ENCODE measurements around the gene PLOD2. TPM values are rescaled to one million over a fixed set of nuclear protein-coding genes. Genes with fewer than 3 reads are reported as not detected.
A peak's percentile ranks its signal among the peaks of the same experiment; 100 is the strongest.

PLOD2 gene
- total RNA-seq (ENCODE audit: low replicate concordance) = 46.1 and 114 TPM in 2 replicates

DNA sequence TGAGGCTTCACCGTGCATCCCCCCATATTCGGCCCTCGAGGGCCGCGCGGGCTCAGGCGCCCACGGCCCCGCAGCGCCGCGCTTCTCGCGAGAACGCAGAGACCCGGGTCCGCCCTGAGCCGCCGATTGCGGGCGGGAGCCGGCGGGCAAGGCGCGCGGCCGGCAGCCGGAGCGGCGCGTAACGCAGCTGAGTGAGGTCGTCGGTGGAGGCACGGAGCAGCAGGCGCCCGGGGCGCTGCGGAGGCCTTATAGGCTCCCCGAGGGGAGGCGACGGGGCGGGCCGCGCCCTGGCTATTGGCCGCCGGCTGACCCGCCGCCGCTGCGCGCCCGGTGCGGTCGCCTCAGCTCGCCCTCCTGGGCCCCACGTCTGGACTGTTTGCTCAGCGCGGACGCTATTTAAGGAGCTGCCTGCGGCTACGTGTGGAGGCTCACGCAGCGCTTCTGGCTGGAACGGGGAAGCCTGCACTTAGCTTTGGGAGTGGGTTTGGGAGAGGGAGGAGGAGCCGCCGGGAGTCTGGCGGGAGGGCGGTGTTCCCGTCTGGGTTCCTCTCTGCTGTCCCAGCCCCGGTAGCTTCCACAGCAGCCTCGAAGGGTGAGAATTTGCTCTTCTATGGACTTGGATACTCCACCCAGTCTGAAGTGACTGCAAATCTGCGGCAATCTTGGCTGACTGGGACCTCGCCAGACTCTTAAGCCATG is at the start of gene PLOD2:
Gene PLOD2, minus strand, starts transcription at position 221 of the 699 bp plus-strand sequence. Its CDS starts 195 bp downstream, at position 26.
- H3K4me3 ChIP-seq (ENCODE audit: low read depth, low read length) = peak within 1 kb of the TSS; percentile 96
- peak; percentile 89 for DNase-seq (ENCODE audit: low read depth)
- TF ChIP-seq, protein P1, sequence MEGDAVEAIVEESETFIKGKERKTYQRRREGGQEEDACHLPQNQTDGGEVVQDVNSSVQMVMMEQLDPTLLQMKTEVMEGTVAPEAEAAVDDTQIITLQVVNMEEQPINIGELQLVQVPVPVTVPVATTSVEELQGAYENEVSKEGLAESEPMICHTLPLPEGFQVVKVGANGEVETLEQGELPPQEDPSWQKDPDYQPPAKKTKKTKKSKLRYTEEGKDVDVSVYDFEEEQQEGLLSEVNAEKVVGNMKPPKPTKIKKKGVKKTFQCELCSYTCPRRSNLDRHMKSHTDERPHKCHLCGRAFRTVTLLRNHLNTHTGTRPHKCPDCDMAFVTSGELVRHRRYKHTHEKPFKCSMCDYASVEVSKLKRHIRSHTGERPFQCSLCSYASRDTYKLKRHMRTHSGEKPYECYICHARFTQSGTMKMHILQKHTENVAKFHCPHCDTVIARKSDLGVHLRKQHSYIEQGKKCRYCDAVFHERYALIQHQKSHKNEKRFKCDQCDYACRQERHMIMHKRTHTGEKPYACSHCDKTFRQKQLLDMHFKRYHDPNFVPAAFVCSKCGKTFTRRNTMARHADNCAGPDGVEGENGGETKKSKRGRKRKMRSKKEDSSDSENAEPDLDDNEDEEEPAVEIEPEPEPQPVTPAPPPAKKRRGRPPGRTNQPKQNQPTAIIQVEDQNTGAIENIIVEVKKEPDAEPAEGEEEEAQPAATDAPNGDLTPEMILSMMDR (IDR thresholded peaks at IDR 0.05; ENCODE audit: insufficient read depth, low read length) = no peak

GRCh38 chr3:146209371-146209770 is 48.4 kb upstream of the PLOD2 start:
- TF ChIP-seq, protein P1 (IDR thresholded peaks at IDR 0.05; ENCODE audit: insufficient read depth, low read length) = no peak
- DNase-seq (ENCODE audit: low read depth) = peak; percentile 70
- no peak overlapping the region for H3K4me3 ChIP-seq (ENCODE audit: low read depth, low read length)

- no peak for DNase-seq (ENCODE audit: low read depth)
- TF ChIP-seq, protein P1 (IDR thresholded peaks at IDR 0.05; ENCODE audit: insufficient read depth, low read length) = no peak
- no peak overlapping the region for H3K4me3 ChIP-seq (ENCODE audit: low read depth, low read length)
These were observed 42.8 kb upstream of the PLOD2 start for GRCh38 chr3:146203776-146204175.

DNA sequence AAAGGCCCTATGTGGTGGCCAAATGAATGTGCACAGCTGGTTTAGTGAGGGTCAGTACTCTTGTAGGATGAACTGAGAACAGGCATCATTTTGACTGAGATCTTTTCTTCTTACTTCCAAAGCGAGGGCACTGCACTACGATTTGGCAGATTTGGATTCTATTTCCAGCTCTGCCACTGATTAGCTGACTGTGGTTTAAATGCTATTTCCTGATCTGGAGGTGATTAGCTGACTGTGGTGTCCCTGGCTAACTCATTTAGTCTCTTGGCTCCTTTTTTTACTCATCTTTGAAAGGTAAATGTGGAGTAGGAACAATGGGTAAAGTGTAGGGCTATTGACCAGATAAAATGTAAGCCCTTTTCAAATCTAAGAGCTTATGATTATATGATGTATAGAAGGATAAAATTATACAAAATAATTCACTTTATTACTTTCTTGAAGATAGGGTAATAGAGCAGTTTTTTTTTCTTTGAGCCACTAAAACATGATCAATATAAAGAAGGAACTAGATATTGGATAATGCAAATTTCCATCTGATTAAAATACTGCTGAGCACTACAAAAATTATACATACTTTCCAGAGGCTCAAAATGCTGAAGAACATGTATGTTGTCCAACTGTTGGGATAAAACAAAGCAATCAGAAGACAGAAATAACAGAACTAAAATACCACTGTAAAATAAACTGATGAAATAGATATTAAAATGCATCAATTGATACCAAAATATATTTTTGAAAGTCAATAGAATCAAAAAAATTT is 39.7 kb upstream of the PLOD2 start:
- no peak for DNase-seq (ENCODE audit: low read depth)
- TF ChIP-seq, protein P1 (IDR thresholded peaks at IDR 0.05; ENCODE audit: insufficient read depth, low read length) = no peak
- H3K4me3 ChIP-seq (ENCODE audit: low read depth, low read length) = no peak overlapping the region

DNA sequence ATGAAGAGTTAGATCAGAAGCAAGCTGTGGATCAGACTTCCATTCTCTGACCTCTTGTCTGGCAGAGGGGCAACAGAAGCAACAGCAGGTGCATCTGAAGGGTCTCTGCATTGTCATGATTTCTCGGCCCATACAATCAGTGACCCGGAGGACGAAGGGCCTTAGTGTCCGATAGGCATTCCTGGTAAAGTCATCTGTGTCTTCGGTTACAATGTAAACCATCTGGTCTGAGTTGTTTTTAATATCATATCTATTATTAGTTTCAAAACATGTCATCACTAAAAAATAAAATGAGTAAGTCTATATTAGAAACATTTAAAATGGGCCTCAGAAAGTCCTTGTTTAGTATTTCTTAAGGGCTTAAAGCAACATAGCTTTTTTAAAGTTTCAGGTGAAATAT is 38.8 kb upstream of the PLOD2 start:
- DNase-seq (ENCODE audit: low read depth) = no peak
- H3K4me3 ChIP-seq (ENCODE audit: low read depth, low read length) = no peak overlapping the region
- TF ChIP-seq, protein P1 (IDR thresholded peaks at IDR 0.05; ENCODE audit: insufficient read depth, low read length) = no peak

DNA sequence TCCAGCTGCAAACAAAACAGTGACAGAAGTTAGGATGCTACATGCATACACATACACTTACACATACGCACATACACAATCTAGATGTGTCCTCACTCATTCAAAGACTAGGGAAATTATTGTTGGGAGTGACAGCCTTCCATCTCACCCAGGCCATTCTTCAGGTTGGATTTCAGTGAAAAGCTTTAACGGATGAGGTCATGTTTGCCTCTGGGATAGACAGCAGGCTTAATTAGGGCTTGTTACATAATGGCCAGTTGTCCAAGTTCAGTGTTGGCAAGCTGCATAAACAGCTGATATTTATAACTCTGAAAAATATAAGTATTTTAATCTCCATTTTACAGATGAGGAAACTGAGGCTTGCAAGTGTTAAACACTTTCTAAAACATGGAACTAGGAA is 35.8 kb upstream of the PLOD2 start:
- no peak overlapping the region for H3K4me3 ChIP-seq (ENCODE audit: low read depth, low read length)
- no peak for DNase-seq (ENCODE audit: low read depth)
- TF ChIP-seq, protein P1 (IDR thresholded peaks at IDR 0.05; ENCODE audit: insufficient read depth, low read length) = no peak
